Astrocyte of the cerebellum (primary cell): ENCODE data around the gene CNPY3.
"Not testable (repeated sequence)": the region's sequence is repeated elsewhere in the genome, so short reads cannot be mapped to it uniquely, and the experiment has no call there.

Source experiments
- DNase-seq: peaks from one replicate; pipeline ENCODE4 v3.0.0-alpha.2; 2011; ENCODE audit warnings: low read depth
- H3K4me3 ChIP-seq: 2 replicates; pipeline ENCODE4 v1.5.1; 2011; ENCODE audit warnings: mild to moderate bottlenecking, low read depth, low read length, moderate library complexity
- CTCF ChIP-seq: IDR thresholded peaks from 2 replicates; pipeline ENCODE4 v1.5.1; 2012; ENCODE audit warnings: low read length, low read depth, moderate library complexity, mild to moderate bottlenecking; ENCODE audit errors: missing control alignments
- in situ Hi-C: cut with HindIII; loops from 2 replicates; pipeline ENCODE4 v1.10.0; 2017; ENCODE audit warnings: low sequenced_read_pairs

CNPY3 gene

GRCh38 chr6:42947950-42948349, 18.7 kb downstream of the CNPY3 start:
- in situ Hi-C loops: no loop called here
- no peak for DNase-seq
- no peak for TF ChIP-seq CTCF
- no peak overlapping the region for H3K4me3 ChIP-seq

GRCh38 chr6:42952389-42952788, 23.1 kb downstream of the CNPY3 start:
- no peak for TF ChIP-seq CTCF

GRCh38 chr6:42954405-42954804, 25.1 kb downstream of the CNPY3 start:
- H3K4me3 ChIP-seq, DNase-seq, in situ Hi-C loops: not testable (repeated sequence)

More at GRCh38 chr6:42952389-42952788, 23.1 kb downstream of the CNPY3 start:
- DNase-seq: no peak
- H3K4me3 ChIP-seq: no peak overlapping the region
- in situ Hi-C loops: no loop called here

GRCh38 chr6:42958125-42958524, 28.8 kb downstream of the CNPY3 start:
- TF ChIP-seq CTCF: no peak
- DNase-seq: no peak
- H3K4me3 ChIP-seq: no peak overlapping the region
- in situ Hi-C loops: no loop called here

- no peak for TF ChIP-seq CTCF
- H3K4me3 ChIP-seq: peak overlapping the region; percentile 46
- no peak for DNase-seq
- in situ Hi-C loops: no loop called here
These were observed 30.6 kb downstream of the CNPY3 start for GRCh38 chr6:42959917-42960242.

GRCh38 chr6:42960243-42961019, 31.2 kb downstream of the CNPY3 start, which contains the start of gene GNMT:
GNMT (plus strand) TSS chr6:42960754; CDS start chr6:42960768, 14 bp downstream.
- H3K4me3 ChIP-seq: peak within 1 kb of the TSS; percentile 46
- no peak for DNase-seq
- in situ Hi-C loops: no loop called here
- TF ChIP-seq CTCF: no peak

- in situ Hi-C loops: no loop called here
These were observed 31.8 kb downstream of the CNPY3 start for GRCh38 chr6:42961020-42961470.

More at GRCh38 chr6:42961020-42961470, 31.8 kb downstream of the CNPY3 start:
- TF ChIP-seq CTCF: no peak
- no peak for DNase-seq
- H3K4me3 ChIP-seq: peak overlapping the region; percentile 46
